ENCODE data around the gene STARD4.

GRCh38 chr5:111488353-111488752 is 24.0 kb downstream of the STARD4 start:
- TF ChIP-seq, protein P1, sequence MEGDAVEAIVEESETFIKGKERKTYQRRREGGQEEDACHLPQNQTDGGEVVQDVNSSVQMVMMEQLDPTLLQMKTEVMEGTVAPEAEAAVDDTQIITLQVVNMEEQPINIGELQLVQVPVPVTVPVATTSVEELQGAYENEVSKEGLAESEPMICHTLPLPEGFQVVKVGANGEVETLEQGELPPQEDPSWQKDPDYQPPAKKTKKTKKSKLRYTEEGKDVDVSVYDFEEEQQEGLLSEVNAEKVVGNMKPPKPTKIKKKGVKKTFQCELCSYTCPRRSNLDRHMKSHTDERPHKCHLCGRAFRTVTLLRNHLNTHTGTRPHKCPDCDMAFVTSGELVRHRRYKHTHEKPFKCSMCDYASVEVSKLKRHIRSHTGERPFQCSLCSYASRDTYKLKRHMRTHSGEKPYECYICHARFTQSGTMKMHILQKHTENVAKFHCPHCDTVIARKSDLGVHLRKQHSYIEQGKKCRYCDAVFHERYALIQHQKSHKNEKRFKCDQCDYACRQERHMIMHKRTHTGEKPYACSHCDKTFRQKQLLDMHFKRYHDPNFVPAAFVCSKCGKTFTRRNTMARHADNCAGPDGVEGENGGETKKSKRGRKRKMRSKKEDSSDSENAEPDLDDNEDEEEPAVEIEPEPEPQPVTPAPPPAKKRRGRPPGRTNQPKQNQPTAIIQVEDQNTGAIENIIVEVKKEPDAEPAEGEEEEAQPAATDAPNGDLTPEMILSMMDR (IDR thresholded peaks at IDR 0.05) = no peak
- TF ChIP-seq POLR2A (IDR thresholded peaks at IDR 0.05) = no peak

Data from testis (tissue), 2 donors.